ENCODE measurements around the gene KIF19.

KIF19 gene

DNA sequence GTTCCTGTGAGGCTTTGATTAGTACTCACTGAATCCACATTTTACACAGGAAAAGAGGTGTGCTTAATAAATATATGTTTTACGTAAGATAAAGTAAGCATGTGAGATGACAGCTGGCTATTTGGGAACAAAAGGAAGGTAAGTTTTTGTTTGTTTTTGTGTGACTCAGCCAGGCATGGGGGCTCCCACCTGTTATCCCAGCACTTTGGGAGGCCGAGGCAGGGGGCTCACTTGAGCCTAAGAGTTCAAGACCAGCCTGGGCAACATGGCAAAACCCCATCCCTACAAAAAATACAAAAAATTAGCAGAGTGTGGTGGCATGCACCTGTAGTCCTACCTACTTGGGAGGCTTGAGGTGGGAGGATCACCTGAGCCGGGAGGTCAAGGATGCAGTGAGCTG, 59.2 kb downstream of the KIF19 start:
- Histone ChIP-seq H3K27me3 (ENCODE audit: low read depth, low read length) (no peaks in the 10 kb centered on the region), H3K9me3 (ENCODE audit: control insufficient read depth in 1 of 2, low read length in 2 of 2) (no peaks in the 10 kb centered on the region), H3K4me1 (ENCODE audit: control insufficient read depth in 1 of 2, insufficient read depth in 2 of 2, low read length in 2 of 2) (peaks cover 2 to 3% of the 10 kb centered on the region in 2 donors), H3K36me3 (ENCODE audit: control insufficient read depth in 1 of 2, insufficient read depth in 2 of 2, low read length in 2 of 2) (no peaks in the 10 kb centered on the region), H3K27ac (ENCODE audit: low read length) (no peak overlapping the region), H3K4me3 (ENCODE audit: low read depth in 1 of 2, low read length in 2 of 2) (no peak overlapping the region)

DNA sequence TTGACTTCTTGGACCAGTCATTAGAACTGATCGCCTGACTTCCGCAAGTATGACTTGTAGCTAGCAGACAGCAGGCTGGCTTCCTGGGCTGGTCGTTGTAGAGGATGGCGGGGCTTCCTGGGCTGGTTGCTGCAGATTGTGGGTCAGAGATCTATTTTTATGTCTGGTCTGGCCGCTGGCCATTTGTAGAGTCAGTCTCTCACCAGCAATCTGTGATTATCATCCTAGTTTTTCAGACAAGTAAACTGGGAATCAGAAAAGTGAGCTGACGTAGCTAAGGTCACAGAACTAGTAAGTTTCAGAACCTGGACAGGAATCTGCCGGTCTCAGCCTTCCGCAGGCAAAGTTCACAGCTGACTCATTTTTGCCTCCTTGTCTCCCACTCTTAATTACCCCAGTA, 60.4 kb downstream of the KIF19 start:
- peak overlapping the region; percentile 26 for H3K27ac ChIP-seq (ENCODE audit: low read length)
- H3K36me3 ChIP-seq (ENCODE audit: control insufficient read depth in 1 of 2, insufficient read depth in 2 of 2, low read length in 2 of 2), result no peaks in the 10 kb centered on the region
- H3K9me3 ChIP-seq (ENCODE audit: control insufficient read depth in 1 of 2, low read length in 2 of 2), result no peaks in the 10 kb centered on the region
- no peaks in the 10 kb centered on the region for H3K4me1 ChIP-seq (ENCODE audit: control insufficient read depth in 1 of 2, insufficient read depth in 2 of 2, low read length in 2 of 2)
- no peaks in the 10 kb centered on the region for H3K27me3 ChIP-seq (ENCODE audit: low read depth, low read length)
- no peak overlapping the region for H3K4me3 ChIP-seq (ENCODE audit: low read depth in 1 of 2, low read length in 2 of 2)

DNA sequence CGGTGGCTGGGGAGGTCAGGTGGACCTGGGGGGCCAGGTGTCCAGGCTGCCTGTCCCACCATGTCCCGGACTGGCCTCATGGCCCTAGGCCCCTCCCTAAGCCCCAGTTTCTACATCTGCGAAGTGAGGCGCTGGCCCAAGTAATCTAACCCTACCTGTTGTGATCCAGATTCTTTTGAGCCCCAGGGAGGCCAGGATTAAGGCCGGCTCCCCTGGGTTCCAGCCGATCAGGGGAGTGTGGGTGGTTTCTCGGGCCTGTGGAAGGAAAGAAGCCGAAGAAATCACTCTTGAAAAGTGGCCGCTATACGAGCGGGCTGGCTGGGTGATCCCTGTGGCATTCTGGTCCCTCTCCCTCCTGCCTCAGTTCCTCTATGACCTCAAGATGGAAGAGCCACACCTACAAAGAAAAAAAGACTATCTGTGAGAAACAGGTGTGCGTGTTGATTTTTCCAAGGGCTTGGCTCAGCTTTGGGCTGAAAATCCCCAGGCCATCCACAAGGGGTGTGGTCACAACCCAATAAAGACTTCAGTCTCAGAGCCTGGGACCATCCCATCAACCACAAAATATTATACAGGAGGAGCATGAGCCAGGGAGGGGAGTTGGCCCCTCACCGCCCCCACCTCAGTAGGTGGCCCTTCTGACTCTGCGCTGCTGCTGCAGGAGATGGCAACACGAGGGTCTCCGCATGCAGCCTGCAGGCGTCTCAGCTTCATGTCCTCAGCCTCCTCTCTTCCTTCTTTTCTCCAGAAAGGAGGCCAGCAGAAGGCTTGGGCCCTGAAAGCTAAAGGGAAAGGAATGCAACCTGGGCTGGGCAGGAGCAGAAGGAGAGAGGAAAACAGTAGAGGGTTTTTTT, 61.6 kb downstream of the KIF19 start:
- Histone ChIP-seq H3K9me3 (ENCODE audit: control insufficient read depth in 1 of 2, low read length in 2 of 2) (no peaks in the 10 kb centered on the region), H3K27me3 (ENCODE audit: low read depth, low read length) (no peaks in the 10 kb centered on the region), H3K4me3 (ENCODE audit: low read depth in 1 of 2, low read length in 2 of 2) (no peak overlapping the region), H3K27ac (ENCODE audit: low read length) (no peak overlapping the region), H3K36me3 (ENCODE audit: control insufficient read depth in 1 of 2, insufficient read depth in 2 of 2, low read length in 2 of 2) (no peaks in the 10 kb centered on the region), H3K4me1 (ENCODE audit: control insufficient read depth in 1 of 2, insufficient read depth in 2 of 2, low read length in 2 of 2) (no peaks in the 10 kb centered on the region)

DNA sequence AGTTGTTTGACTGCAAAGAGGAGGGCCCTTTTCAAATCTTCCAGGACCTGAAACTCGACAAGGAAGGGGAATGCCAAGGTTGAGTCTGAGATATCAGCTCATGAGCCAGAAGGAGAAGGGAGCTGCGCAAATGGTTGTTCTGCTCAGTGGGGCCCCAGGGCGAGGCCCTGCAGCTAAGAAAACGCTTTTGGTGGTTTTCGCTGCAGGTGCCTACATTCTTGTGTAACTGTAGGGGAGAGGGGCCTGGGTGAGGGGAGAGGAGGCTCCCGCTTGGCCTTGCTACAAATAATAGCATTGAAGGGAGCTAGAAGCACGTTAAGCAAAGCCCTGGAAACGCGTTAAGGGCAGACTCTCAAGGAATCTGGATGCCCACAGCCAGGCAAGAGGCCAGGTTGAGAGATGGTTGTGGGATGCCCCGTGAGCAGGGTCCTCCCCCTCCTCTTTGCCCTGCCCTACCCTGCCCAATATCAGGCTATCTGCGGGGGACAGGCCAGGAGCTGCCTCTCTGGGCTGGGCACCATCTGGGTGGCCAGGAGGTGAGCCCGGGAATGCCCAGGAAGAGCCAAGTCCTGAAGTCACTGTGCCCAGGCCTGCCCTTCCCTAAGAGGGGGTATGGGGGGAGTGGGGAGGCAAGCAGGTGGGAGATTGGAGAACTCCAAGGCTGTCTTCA, 63.2 kb downstream of the KIF19 start:
- no peak overlapping the region for H3K27ac ChIP-seq (ENCODE audit: low read length)

DNA sequence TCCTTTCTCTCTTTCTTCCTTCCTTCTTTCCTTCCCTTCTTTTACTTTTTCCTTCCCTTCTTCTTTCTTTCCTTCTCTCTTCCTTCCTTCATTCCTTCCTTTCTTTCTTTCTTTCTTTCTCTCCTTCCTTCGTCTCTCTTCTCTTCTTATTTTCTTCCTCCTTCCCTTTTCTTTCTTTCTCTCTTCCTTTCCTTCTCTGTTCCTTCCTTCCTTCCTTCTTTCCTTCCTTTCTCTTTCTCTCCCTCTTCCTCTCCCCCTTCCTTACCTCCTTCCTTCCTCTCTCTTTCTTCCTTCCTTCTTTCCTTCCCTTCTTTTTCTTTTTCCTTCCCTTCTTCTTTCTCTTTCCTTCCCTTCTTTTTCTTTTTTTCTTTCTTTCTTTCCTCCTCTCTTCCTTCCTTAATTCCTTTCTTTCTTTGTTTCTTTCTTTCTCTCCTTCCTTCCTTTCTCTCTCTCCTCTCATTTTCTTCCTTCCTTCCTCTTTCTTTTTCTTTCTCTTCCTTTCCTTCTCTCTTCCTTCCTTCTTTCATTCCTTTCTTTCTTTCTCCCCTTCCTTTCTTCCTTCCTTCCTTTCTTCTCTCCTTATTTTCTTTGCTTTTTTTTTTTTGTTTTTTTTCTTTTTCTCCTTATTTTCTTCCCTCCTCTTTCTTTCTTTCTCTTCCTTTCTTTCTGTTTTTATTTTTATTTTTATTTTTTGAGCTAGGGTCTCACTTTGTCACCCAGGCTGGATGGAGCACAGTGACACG, 64.1 kb downstream of the KIF19 start:
- no peak overlapping the region for H3K27ac ChIP-seq (ENCODE audit: low read length)
- H3K36me3 ChIP-seq (ENCODE audit: control insufficient read depth in 1 of 2, insufficient read depth in 2 of 2, low read length in 2 of 2), result no peaks in the 10 kb centered on the region
- no peaks in the 10 kb centered on the region for H3K27me3 ChIP-seq (ENCODE audit: low read depth, low read length)
- H3K9me3 ChIP-seq (ENCODE audit: control insufficient read depth in 1 of 2, low read length in 2 of 2), result no peaks in the 10 kb centered on the region
- H3K4me3 ChIP-seq (ENCODE audit: low read depth in 1 of 2, low read length in 2 of 2), result no peak overlapping the region
- H3K4me1 ChIP-seq (ENCODE audit: control insufficient read depth in 1 of 2, insufficient read depth in 2 of 2, low read length in 2 of 2), result no peaks in the 10 kb centered on the region

More for the DNA sequence above, 63.2 kb downstream of the KIF19 start:
- no peaks in the 10 kb centered on the region for H3K36me3 ChIP-seq (ENCODE audit: control insufficient read depth in 1 of 2, insufficient read depth in 2 of 2, low read length in 2 of 2)
- H3K27me3 ChIP-seq (ENCODE audit: low read depth, low read length), result no peaks in the 10 kb centered on the region
- H3K4me3 ChIP-seq (ENCODE audit: low read depth in 1 of 2, low read length in 2 of 2), result no peak overlapping the region
- H3K9me3 ChIP-seq (ENCODE audit: control insufficient read depth in 1 of 2, low read length in 2 of 2), result no peaks in the 10 kb centered on the region
- no peaks in the 10 kb centered on the region for H3K4me1 ChIP-seq (ENCODE audit: control insufficient read depth in 1 of 2, insufficient read depth in 2 of 2, low read length in 2 of 2)

DNA sequence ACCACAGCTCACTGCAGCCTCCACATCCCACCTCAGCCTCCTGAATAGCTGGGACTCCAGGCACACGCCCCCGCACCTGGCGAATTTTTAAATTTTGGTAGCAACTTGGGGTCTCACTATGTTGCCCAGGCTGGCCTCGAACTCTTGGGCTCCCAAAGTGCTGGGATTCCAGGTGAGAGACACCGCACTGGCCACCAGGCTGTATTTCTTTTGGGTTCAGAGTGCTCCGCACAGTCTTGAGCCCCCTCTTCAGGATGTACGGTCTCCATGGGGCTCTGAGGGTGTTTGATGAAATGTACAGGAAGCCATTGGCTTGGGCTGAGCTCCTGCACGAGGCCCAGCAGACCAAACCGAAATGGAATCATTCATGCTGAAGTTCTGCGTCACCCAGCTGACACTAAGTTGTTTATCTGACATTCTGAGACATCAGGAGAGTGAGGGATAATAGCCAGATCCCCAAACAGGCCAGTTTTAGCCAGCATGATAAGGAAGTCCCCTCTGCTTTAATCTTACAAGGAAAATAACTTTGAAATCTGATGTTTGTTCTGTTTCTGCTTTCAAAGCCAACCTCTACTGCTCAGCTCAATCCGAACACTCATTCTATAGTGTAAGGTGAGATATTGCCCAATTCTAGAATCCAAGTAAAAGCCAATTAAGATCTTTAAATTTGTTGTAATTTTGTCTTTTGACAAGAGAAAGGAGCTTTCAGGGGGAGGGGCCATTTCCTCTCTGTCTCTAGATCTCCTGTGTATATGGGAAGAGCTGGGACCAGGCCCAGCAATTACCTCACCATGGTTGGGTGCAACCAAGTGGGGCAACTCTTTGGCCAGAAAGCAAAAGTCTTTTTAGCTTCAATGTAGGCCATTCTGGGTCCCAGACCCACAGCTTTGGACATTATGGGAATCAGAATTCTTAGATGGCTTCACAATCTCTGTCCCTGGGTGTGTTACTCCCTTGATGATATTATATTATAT, 64.9 kb downstream of the KIF19 start:
- H3K36me3 ChIP-seq (ENCODE audit: control insufficient read depth in 1 of 2, insufficient read depth in 2 of 2, low read length in 2 of 2), result no peaks in the 10 kb centered on the region
- no peak overlapping the region for H3K27ac ChIP-seq (ENCODE audit: low read length)
- no peaks in the 10 kb centered on the region for H3K4me1 ChIP-seq (ENCODE audit: control insufficient read depth in 1 of 2, insufficient read depth in 2 of 2, low read length in 2 of 2)
- no peaks in the 10 kb centered on the region for H3K27me3 ChIP-seq (ENCODE audit: low read depth, low read length)
- no peaks in the 10 kb centered on the region for H3K9me3 ChIP-seq (ENCODE audit: control insufficient read depth in 1 of 2, low read length in 2 of 2)
- no peak overlapping the region for H3K4me3 ChIP-seq (ENCODE audit: low read depth in 1 of 2, low read length in 2 of 2)

DNA sequence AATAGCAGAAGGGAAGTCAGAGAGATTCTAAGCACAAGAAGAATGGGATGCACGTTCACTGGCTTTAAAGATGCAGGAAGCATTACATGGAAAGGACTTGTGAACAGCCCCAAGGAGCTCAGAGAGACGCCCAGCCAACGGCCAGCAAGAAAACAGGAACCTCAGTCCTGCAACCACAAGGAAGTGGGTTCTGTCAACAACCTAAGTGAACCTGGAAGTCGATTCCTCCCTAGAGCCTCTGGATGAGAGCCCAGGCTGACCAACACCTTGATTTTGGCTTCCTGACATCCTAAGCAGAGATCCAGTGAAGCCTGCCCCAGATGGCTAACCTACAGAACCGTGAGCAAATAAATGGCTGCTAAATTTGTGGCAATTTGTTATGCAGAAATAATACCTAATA, 65.7 kb downstream of the KIF19 start:
- H3K27me3 ChIP-seq (ENCODE audit: low read depth, low read length), result no peaks in the 10 kb centered on the region
- no peaks in the 10 kb centered on the region for H3K36me3 ChIP-seq (ENCODE audit: control insufficient read depth in 1 of 2, insufficient read depth in 2 of 2, low read length in 2 of 2)
- H3K9me3 ChIP-seq (ENCODE audit: control insufficient read depth in 1 of 2, low read length in 2 of 2), result no peaks in the 10 kb centered on the region
- H3K4me3 ChIP-seq (ENCODE audit: low read depth in 1 of 2, low read length in 2 of 2), result no peak overlapping the region
- H3K27ac ChIP-seq (ENCODE audit: low read length), result no peak overlapping the region
- no peaks in the 10 kb centered on the region for H3K4me1 ChIP-seq (ENCODE audit: control insufficient read depth in 1 of 2, insufficient read depth in 2 of 2, low read length in 2 of 2)

DNA sequence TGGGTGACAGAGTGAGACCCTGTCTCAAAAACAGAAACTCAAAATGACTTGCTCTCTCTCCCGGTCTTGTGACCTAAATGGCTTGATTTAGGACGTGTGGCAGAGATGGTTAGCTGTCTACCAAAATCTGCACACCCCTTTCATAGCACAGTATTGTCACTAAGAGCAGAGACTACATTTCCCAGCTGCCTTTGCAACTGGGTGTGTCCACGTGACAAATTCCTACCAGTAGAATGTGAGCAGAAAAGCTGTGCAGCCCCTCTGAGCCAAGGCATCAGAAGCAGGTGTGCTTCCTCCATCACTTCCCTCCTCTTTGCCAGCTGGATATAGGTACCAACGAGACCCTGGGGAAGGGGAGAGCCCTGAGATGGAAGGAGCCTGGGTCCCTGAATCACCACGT, 66.8 kb downstream of the KIF19 start:
- H3K27ac ChIP-seq (ENCODE audit: low read length), result no peak overlapping the region
- H3K36me3 ChIP-seq (ENCODE audit: control insufficient read depth in 1 of 2, insufficient read depth in 2 of 2, low read length in 2 of 2), result no peaks in the 10 kb centered on the region
- H3K4me3 ChIP-seq (ENCODE audit: low read depth in 1 of 2, low read length in 2 of 2), result no peak overlapping the region
- no peaks in the 10 kb centered on the region for H3K4me1 ChIP-seq (ENCODE audit: control insufficient read depth in 1 of 2, insufficient read depth in 2 of 2, low read length in 2 of 2)
- H3K27me3 ChIP-seq (ENCODE audit: low read depth, low read length), result no peaks in the 10 kb centered on the region
- H3K9me3 ChIP-seq (ENCODE audit: control insufficient read depth in 1 of 2, low read length in 2 of 2), result no peaks in the 10 kb centered on the region

DNA sequence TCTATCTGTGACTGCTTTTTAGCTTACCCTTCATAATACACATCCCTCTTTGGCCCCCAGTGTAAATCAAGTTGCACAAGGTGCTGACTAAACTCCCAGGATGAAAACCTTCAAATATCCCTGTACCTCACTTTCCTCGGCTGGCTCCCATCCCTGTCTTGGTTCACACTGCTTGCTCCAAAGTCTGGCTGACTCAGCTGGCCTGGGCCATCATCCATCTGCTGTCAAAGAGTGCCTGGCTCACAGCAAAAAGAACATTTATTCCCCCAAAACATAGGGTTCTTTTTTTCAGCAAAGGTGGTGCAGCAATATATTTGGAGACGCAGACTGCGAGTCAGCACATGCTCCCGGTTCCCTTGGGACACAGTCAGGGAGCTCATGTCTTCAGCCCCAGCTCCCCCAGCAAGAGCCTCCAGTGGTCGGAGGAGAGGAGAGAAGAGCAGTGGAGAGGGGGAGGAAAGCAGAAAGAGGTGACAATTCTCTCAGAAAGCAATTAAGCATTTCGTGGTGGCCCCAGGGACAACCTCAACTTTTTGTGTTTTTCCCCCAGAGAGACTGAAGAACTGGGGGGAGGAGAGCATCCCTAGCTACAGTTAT, 67.4 kb downstream of the KIF19 start:
- Histone ChIP-seq H3K9me3 (ENCODE audit: control insufficient read depth in 1 of 2, low read length in 2 of 2) (no peaks in the 10 kb centered on the region), H3K27ac (ENCODE audit: low read length) (no peak overlapping the region), H3K36me3 (ENCODE audit: control insufficient read depth in 1 of 2, insufficient read depth in 2 of 2, low read length in 2 of 2) (no peaks in the 10 kb centered on the region), H3K4me1 (ENCODE audit: control insufficient read depth in 1 of 2, insufficient read depth in 2 of 2, low read length in 2 of 2) (no peaks in the 10 kb centered on the region), H3K4me3 (ENCODE audit: low read depth in 1 of 2, low read length in 2 of 2) (no peak overlapping the region), H3K27me3 (ENCODE audit: low read depth, low read length) (no peaks in the 10 kb centered on the region)

DNA sequence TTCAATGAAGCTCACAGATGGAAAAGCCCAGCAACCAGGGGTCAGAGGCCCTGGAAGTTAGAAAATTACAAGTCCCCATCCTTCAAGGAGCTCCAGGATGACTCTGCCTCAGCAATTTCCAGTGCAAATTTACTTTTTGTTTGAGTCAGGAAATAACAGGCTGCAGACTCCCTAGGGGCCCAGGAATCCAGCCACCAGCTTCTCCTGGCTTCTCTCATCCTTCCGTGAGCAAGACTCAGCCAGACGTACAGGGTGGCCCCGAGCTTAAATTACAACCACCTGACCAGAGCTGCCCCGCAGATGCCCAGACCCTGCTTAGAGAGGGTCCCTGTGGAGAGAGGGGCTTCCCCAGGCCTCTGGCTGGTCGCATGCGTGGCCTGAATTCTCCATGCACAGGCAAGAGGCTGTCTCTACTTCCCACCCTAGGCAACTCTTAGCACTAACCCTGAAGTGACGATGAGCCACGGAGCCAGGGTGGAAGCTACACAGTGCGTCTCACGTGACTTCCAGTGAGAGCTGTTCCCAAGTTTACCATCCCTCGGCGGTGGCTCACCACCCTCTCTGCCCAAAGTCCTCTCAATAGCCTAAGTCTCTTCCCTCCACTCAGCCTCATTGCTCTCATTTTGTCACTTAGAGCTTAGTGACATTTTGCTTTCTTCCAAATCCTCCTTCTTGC, 68.4 kb downstream of the KIF19 start:
- Histone ChIP-seq H3K27ac (ENCODE audit: low read length) (no peak overlapping the region), H3K36me3 (ENCODE audit: control insufficient read depth in 1 of 2, insufficient read depth in 2 of 2, low read length in 2 of 2) (no peaks in the 10 kb centered on the region), H3K9me3 (ENCODE audit: control insufficient read depth in 1 of 2, low read length in 2 of 2) (no peaks in the 10 kb centered on the region), H3K4me1 (ENCODE audit: control insufficient read depth in 1 of 2, insufficient read depth in 2 of 2, low read length in 2 of 2) (no peaks in the 10 kb centered on the region), H3K27me3 (ENCODE audit: low read depth, low read length) (no peaks in the 10 kb centered on the region), H3K4me3 (ENCODE audit: low read depth in 1 of 2, low read length in 2 of 2) (no peak overlapping the region)
